Measurements from ENCODE around the gene PBX1. TPM values are rescaled to one million over a fixed set of nuclear protein-coding genes. Genes with fewer than 3 reads are reported as not detected.

The PBX1 gene
- polyA plus RNA-seq, 3 donors = 0.07 TPM; not detected in 2

GRCh38 chr1:164745736-164746135, 186.8 kb downstream of the PBX1 start:
- no peak overlapping the region for H2AFZ ChIP-seq (ENCODE audit: insufficient read depth, low read depth, low read length, poor library complexity, severe bottlenecking)
- no peaks in the 10 kb centered on the region for H4K20me1 ChIP-seq (ENCODE audit: insufficient read depth, low read length)
- no peak overlapping the region for H3K4me3 ChIP-seq (replicated peaks in 1 of 3; ENCODE audit: low read depth in 2 of 3, low read length in 3 of 3)
- no peaks in the 10 kb centered on the region for H3K36me3 Mint-ChIP-seq
- DNase-seq = no peak
- H3K27me3 ChIP-seq (ENCODE audit: control insufficient read depth in 2 of 2, insufficient read depth in 2 of 2, low read length in 2 of 2) = peaks cover 0 to 2% of the 10 kb centered on the region in 2 donors
- H3K27ac ChIP-seq (ENCODE audit: low read depth in 1 of 2, low read length in 2 of 2) = no peak overlapping the region
- no peak overlapping the region for H3K4me2 ChIP-seq (replicated peaks; ENCODE audit: extremely low read depth, low read length, poor library complexity, severe bottlenecking)
- WGBS (ENCODE audit: insufficient coverage) = 100% methylated on average over 1 of the region's 5 CpGs
- H3K9ac ChIP-seq (ENCODE audit: insufficient read depth, low read length, poor library complexity, severe bottlenecking) = no peak overlapping the region
- H3K9me3 ChIP-seq (replicated peaks in 1 of 2; ENCODE audit: control insufficient read depth in 1 of 2, insufficient read depth in 1 of 2, low read length in 2 of 2) = no peaks in the 10 kb centered on the region
- TF ChIP-seq CTCF (IDR thresholded peaks at IDR 0.05) = no peak
- no peak overlapping the region for H3K4me3 Mint-ChIP-seq
- peaks cover 4 to 13% (median 8%) of the 10 kb centered on the region in 3 donors for H3K27me3 Mint-ChIP-seq (ENCODE audit: low read depth in 3 of 3)
- H3K27ac Mint-ChIP-seq = no peak overlapping the region
- no peaks in the 10 kb centered on the region for H3K4me1 ChIP-seq (ENCODE audit: control insufficient read depth in 1 of 2, insufficient read depth in 2 of 2, low read length in 2 of 2)
- no peaks in the 10 kb centered on the region for H3K79me2 ChIP-seq (ENCODE audit: insufficient read depth, low read length)
- H3K9me3 Mint-ChIP-seq = peaks cover 0 to 2% (median 0%) of the 10 kb centered on the region in 7 donors
- no peaks in the 10 kb centered on the region for H3K36me3 ChIP-seq (replicated peaks in 1 of 2; ENCODE audit: control insufficient read depth in 1 of 2, insufficient read depth in 2 of 2, low read length in 2 of 2)
- no peaks in the 10 kb centered on the region for H3K4me1 Mint-ChIP-seq
- intact Hi-C loops (cut with micrococcal nuclease) = no loop called here

- no peak overlapping the region for H3K4me3 Mint-ChIP-seq
- no peaks in the 10 kb centered on the region for H3K36me3 Mint-ChIP-seq
- Histone ChIP-seq H3K4me3 (replicated peaks in 1 of 3; ENCODE audit: low read depth in 2 of 3, low read length in 3 of 3) (no peak overlapping the region), H3K36me3 (replicated peaks in 1 of 2; ENCODE audit: control insufficient read depth in 1 of 2, insufficient read depth in 2 of 2, low read length in 2 of 2) (no peaks in the 10 kb centered on the region), H4K20me1 (ENCODE audit: insufficient read depth, low read length) (no peaks in the 10 kb centered on the region), H3K4me1 (ENCODE audit: control insufficient read depth in 1 of 2, insufficient read depth in 2 of 2, low read length in 2 of 2) (no peaks in the 10 kb centered on the region), H3K4me2 (replicated peaks; ENCODE audit: extremely low read depth, low read length, poor library complexity, severe bottlenecking) (no peak overlapping the region), H3K79me2 (ENCODE audit: insufficient read depth, low read length) (no peaks in the 10 kb centered on the region), H2AFZ (ENCODE audit: insufficient read depth, low read depth, low read length, poor library complexity, severe bottlenecking) (no peak overlapping the region), H3K9me3 (replicated peaks in 1 of 2; ENCODE audit: control insufficient read depth in 1 of 2, insufficient read depth in 1 of 2, low read length in 2 of 2) (no peaks in the 10 kb centered on the region), H3K27ac (ENCODE audit: low read depth in 1 of 2, low read length in 2 of 2) (no peak overlapping the region), H3K9ac (ENCODE audit: insufficient read depth, low read length, poor library complexity, severe bottlenecking) (no peak overlapping the region), H3K27me3 (ENCODE audit: control insufficient read depth in 2 of 2, insufficient read depth in 2 of 2, low read length in 2 of 2) (peaks cover 0 to 2% of the 10 kb centered on the region in 2 donors)
- intact Hi-C loops (cut with micrococcal nuclease) = no loop called here
- H3K4me1 Mint-ChIP-seq = no peaks in the 10 kb centered on the region
- WGBS (ENCODE audit: insufficient coverage) = 100% methylated on average over 2 of the region's 5 CpGs
- TF ChIP-seq CTCF (IDR thresholded peaks at IDR 0.05) = no peak
- peaks cover 7 to 13% (median 8%) of the 10 kb centered on the region in 3 donors for H3K27me3 Mint-ChIP-seq (ENCODE audit: low read depth in 3 of 3)
- DNase-seq = no peak
- no peak overlapping the region for H3K27ac Mint-ChIP-seq
- H3K9me3 Mint-ChIP-seq = peaks cover 0 to 2% (median 0%) of the 10 kb centered on the region in 7 donors
Observed at GRCh38 chr1:164746632-164747031, 187.6 kb downstream of the PBX1 start.

Measured in CD14-positive monocyte (primary cell).